ENCODE measurements around the gene HELQ.
"Not testable (repeated sequence)": the region's sequence is repeated elsewhere in the genome, so short reads cannot be mapped to it uniquely, and the experiment has no call there.

HELQ gene

DNA sequence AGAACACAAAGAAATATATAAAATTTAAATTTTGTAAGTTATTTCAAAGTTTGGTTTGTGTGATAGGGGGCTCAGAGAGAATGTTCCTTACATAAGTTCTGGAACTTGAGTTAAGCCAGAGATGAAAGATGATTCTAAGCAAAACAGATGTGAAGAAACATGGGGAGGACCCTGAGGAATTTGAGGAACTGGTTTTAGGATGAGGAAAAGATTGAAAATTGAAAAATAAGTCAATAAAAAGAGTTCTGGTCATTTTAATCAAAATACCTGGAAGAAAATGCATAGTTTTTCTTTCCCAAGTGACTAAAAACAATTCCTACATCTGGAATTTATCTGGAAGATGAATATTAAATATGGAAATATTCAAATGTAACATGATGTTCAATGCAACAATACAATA, 37.4 kb downstream of the HELQ start:
- no peak for DNase-seq

DNA sequence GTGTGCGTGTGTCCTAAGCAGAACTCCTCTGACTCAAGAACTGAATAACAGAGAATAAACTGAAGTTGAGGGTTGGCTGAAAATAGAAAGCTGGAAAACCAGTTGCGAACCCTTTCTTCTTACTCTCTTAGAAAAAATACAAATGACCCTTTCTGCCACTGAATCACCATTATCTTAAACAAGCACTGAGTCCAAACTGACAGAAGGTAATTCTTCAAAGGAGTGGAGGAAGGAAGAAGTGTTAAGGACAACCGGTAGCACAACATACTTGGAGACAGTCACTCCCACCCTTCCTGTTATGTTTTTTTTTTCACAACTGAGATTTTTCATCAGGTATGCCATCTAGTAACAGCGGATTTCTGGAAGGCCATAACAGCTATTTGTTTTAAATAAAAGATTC, 38.1 kb downstream of the HELQ start:
- no peak for DNase-seq

DNA sequence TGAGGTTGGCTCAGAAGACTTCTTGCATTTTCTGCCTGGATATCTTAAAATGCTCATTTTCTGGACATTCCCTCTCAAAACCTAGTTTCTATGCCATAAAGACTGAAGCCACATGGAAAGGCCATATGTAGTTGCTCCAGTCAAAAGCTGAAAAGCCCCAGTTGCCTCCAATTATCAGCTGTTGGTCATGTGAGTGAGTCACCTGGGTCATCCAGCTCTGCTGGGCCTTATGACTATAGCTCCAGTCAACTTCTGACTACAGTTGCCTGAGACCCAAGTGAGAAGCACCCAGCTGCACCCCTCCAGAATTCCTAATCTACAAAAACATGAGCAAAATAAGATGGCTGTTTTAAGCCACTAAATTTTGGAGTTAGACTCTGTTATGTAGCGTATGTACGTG, 41.9 kb downstream of the HELQ start:
- no peak for DNase-seq

DNA sequence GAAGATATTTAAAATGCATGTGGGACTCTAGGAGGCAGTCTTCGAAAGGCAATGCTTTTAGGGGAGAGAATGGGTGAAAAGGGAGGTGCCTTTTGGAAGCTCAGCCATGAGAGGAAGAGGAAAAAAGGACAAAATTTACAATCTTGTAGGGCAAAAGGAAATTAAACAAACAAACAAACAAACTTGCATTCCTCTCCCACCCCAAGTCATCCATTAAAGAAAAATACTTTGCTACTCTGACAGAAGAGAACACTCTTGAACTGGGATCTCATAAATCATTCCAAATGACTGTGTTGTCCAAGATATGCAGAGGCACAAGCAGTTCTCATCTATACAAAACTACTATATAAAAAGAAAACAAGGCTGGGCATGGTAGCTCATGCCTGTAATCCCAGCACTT, 46.7 kb downstream of the HELQ start:
- DNase-seq = no peak

DNA sequence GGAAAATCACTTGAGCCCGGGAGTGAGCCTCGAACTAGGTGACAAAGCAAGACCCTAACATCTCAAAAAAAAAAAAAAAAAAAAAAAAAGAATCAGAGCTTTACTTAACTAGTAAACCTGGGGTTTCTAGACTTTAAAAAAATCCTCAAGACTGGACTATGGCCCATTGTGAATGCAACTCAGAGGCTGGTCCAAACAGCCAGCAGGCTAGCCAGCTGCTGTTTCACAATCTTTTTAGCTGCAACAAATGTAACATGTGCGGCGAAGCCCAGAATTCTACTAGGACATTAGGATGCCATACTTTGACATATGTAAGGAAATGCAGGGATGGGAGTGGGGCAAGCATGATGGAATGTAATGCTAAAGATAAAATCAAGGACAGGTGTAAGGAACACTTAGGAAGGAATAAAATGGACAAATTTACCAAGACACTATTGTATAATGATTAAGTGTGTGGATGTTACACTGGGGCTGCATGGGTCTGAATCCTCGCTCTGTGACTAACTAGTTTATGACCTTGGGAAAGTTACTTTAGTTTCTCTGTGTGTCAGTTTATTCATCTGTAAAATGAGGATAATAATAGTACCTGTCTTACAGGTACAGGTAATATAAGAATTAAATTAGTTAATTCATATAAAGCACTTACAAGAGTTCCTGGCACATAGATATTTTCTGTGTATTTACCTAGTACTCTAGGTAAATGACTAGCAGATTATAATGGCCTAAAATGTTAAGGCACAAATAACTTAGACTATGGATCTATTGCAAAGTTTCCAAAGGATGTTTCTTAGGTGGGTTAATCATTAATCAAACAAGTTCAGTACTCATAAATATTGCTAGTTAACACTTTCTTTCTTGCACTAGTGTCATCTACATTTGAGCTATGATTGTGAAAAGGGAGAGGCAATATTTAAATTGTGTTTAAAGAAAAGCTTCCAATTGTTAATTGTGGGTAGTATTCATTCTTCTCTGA, 49.5 kb downstream of the HELQ start:
- DNase-seq = no peak

DNA sequence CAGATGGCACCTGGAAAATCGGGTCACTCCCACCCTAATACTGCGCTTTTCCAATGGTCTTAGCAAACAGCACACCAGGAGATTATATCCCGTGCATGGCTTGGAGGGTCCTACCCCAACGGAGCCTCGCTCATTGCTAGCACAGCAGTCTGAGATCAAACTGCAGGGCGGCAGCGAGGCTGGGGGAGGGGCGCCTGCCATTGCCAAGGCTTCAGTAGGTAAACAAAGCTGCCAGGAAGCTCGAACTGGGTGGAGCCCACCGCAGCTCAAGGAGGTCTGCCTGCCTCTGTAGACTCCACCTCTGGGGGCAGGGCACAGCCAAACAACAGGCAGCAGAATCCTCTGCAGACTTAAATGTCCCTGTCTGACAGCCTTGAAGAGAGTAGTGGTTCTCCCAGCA, 57.5 kb downstream of the HELQ start:
- DNase-seq = not testable (repeated sequence)

DNA sequence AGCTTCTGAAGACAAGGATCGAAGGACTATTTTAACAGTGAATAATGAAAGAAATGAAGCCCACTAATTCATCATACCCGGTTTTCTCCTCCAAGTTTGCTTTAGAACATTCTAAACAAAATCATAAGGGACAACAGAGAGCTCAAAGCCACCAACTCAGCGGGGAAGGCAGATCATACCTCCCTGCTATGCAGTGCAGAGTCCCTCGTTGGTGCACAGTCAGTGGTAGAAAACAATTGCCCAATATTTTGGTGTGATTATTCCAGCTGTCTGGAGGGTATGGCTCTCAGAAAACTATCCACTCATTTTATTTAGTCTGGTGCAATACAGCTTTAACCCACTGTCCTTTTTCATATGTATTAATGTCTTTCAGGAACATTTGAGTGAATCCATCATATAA, 61.7 kb downstream of the HELQ start:
- DNase-seq = no peak

DNA sequence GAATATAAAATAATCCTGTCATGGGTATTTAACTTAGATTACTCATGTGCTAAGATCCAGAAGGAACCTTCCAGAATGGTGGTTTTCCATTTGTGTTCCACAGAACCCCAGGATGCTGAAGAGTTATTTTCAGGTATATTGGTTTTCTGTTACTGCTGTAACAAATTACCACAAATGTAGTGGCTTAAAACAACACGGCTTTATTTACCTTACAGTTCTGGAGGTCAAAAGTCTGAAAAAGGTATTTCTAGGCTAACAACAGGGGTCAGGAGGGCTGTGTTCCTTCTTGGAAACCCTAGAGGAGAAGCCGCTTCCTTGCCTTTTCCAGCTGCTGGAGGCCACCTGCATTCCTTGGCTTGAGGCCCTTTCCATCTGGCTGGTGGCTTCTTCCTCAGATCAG, 63.1 kb downstream of the HELQ start:
- DNase-seq = no peak

DNA sequence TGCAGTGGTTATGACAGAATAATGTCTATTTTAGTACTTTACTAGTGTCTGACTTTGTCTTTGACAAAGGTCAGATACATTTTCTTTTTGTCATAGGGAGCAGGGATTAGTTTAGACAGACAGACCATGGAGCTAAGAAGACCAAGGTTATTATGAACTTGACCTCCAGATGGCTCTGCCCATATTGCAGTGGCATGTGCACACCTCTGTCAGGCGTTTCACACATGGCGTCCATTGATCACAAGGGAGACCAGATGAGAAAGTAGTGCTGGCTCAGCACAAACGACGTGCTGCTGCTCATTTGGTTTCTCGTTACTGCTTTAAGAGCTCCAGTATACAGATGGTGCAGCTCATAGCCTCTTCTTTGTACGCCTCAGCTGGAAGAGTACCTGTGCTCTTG, 64.7 kb downstream of the HELQ start:
- DNase-seq = no peak

DNA sequence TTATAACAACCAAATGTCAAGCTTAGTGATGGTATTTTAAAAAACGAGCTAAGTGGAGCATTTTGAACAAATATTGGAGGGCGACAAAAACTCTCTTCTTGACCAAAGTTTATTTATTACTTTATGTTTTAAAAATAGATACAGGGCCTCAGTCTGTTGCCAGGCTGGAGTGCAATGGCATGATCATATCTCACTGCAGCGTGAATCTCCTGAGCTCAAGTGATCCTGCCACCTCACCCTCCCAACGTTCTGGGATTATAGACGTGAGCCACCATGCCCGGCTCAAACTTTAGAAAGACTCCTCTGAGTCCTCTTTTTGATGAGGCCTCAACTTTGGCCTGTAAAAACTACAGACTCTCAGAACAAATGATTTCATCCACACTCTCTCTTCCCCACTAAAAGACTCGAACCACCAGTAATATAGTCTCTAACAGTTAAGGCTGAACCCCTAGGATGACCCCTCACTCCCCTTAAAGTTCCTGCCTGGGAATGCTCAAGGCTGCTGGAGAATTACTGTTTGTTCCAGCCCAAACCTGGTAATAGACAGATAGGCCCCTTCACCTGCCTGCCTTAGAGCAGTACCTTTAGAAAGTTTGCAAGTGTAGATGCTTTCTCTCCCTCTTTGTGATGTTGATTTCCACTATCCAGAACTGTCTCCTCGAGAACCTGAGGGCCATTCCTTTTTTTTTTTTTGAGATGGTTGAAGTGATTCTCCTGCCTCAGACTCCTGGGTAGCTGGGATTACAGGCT, 65.7 kb downstream of the HELQ start:
- DNase-seq = no peak

DNA sequence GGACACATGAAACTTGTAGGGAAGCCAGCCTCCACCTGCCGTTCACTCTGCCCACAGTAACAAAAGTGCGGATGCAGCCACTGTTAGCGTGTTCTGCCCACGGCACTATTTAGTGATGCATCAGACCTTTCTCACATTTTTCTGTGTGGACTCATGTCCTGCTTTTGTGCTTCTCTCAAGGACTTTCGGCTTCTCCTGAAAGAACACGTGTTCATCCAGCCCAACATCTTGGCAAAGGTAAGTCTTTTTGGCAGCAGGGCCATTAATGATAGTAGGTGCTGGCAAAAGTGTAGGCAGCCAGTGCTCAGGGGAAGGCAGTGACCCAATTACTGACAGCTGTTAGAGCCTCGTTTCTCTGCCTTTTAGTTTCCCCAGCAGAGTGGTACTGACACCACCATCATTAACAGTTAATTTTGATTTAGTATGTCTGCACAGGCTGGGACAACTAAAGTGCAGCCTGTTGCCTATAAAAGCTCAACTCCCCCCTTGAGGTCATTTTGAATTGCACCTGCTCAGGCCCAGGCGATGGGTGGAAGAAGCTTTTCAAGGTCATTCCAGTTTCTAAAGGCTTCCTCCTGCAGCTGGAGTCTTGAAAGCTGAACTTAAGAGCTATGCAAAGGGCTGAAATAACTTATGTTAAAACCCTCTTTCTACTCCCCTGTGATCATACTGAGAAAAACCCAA, 66.4 kb downstream of the HELQ start:
- DNase-seq = no peak

DNA sequence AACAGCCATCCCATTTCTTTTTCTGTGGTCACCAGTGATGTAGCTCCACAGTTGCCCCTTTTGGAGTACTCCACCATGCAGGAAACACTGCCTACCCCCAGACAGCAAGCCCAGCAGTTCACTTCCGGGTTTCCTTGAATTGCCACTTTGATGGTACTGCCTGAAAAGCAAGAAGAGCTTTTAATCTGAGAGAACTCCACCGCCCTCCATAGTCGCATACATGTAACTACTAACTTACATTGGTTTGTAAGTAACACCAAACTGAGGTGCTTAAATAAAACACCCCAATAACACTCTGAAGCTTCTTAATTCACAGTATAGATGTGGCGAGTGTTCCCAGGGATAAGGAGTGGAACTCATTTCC, 67.3 kb downstream of the HELQ start:
- no peak for DNase-seq

DNA sequence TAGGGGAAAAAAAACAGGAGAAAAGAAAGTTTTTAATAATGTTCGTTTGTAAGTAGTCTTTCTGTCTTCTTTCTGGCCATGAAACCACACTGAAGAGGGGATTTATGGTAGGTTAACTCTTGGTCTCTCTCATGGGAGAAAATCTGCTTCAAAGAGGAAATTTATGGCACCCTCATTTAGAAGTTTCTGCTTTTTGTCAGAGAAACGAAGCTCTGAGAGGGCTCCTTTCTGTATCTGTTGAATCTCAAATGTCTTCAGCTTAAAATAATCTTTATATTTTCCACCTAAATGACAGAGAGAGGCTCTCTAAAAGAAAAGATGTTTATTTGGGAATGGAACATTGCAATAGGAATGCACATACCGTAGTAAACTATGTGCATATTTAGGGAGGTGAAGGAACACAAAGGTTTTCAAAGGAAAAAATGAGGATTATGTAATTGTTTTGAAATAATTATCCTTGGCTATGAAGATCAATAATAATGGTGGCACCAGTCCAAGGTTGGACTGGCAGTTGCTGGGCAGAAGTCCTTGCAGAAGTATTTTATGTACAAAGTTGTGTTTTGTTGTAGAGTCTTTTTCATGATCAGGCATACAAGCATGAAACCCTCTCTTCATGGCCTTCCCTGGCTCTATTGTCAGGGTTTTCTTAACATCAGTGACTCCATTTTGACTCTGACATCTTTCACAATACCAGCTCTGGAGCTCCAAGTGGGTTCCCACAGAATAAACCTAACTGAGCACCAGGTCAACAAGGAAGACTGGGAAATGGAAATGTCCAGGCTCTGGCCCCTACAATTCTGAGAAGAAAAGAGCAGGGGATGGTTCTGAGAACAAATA, 67.9 kb downstream of the HELQ start:
- no peak for DNase-seq

DNA sequence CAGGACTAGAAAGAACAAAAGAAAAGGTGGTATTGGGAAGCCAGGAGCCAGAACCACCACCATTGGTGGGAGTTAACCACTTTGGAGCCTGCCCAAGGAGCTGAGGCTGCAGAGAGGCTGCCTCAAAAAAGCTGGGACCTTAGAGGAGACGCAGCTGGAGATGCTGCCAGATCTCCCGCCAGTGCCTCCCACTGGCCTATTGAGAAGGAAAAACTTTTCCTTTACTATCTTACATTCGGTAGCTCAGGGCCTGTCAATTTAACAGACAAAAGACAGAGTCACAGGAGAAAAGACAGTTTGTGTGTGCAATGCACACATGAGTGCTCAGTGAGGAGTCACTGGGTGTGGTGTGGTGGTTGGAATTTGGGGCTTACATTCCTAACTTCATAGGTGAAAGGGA, 68.6 kb downstream of the HELQ start:
- DNase-seq = no peak

DNA sequence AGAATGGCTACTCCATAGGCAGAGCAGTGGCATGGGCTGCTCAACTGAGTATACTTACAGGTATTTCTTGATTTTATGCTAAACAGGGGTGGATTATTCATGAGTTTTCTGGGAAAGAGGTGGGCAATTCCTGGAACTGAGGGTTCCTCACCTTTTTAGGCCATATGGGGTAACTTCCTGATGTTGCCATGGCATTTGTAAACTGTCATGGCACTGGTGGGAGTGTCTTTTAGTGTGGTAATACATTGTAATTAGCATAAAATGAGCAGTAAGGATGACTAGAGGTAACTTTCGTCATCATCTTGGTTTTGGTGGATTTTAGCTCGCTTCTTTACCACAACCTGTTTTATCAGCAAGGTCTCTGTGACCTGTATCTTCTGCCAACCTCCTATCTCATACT, 72.8 kb downstream of the HELQ start:
- no peak for DNase-seq

DNA sequence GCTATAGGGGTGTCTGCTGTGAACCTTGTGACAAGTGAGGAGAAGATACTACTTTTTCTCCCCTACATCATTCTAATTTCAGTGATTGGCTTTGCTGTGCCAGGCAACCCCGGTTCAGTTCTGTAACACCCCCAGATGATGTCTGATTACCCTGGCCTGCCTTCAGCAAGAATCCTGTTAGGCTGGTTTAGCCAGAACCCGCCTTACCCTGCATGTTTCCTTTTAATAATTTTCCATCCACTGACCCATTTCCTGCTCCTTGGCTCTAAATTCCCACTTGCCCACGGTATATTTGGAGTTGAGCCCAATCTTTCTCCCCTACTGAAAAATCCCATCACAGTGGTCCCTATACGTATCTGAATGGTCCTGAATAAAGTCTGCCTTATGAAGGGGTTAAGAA, 74.5 kb downstream of the HELQ start:
- no peak for DNase-seq

DNA sequence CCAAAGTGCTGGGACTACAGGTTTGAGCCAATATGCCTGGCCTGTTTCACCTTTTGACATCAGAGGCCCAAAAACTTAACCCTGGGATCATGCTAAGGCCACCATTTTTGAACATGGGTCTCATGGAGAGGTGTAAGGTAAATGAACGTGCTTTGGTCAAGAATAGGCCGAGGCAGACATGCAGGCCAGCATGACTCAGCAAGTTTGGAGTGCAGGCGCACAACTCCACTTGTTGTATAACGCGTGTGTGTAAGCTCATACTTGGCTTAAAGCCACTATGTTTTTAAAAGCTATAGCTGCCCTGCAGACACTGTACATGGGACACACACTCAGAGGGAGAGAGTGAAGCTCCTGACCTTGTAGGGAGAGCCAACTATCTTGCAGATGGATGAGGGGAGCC, 77.2 kb downstream of the HELQ start:
- DNase-seq = no peak

DNA sequence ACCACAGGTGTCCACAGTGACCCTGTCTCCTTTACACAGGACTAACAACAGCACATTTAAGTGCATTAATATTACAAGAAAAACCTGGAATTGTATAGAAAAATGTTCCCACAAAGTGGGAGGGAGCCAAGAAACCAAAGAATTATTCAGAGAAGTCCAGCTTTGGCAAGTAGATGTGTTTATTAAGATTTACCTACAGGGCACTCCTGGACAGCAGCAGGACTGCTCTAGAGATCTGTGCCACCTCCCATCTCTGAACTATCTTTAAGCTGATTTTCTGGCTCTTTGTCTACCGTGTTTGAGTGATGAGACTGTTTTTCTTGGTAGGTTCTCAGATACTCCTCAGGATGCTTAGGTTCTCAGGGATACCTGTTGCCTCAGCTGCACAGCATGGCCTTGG, 82.7 kb downstream of the HELQ start:
- no peak for DNase-seq

DNA sequence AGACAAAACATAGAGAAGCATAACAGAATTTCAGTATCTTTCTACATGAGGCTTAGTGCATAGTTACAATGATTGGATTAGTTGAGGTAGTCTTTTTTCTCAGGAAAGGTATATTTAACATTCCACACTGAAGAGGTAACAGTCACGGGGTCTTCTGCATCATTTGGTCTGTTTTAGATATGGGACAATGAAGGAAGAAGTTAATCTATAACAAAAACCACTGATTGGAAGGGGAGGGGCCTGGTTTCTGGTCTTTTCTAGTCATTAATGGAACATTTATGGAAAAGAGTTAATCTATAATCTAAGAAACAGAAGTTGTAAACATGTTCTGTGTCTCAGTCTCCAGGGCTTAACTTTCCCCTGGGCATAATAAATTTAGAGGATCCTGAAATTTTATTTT, 83.7 kb downstream of the HELQ start:
- DNase-seq = no peak

DNA sequence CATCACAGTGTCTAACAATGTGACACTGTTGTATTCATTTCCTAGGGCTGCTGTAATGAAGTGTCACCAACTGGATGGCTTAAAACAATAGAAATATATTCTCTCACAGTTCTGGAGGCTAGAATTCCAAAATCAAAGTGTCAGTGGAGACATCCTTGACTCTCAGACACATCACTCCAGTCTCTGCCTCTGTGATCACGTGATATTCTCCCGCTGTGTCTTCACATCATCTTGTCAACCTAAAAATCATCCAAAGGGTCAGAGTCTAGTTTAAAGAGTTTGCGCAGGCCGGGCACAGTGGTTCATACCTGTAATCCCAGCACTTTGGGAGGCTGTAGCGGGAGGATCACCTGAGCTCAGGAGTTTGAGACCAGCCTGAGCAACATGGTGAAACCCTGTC, 84.4 kb downstream of the HELQ start:
- DNase-seq = no peak

DNA sequence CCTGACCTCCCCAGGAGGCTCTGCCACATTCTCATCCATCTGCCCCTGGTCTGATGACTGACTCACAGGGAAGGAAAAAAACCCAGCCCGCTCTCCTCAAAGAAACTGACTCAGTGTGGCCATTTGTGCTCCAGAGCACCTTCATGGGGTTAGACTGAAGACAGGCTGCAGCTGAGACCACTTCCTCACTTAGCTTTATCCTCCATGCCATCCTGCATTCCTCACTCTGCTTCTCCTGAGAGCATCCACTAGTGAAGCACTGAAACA, 85.0 kb downstream of the HELQ start:
- no peak for DNase-seq

DNA sequence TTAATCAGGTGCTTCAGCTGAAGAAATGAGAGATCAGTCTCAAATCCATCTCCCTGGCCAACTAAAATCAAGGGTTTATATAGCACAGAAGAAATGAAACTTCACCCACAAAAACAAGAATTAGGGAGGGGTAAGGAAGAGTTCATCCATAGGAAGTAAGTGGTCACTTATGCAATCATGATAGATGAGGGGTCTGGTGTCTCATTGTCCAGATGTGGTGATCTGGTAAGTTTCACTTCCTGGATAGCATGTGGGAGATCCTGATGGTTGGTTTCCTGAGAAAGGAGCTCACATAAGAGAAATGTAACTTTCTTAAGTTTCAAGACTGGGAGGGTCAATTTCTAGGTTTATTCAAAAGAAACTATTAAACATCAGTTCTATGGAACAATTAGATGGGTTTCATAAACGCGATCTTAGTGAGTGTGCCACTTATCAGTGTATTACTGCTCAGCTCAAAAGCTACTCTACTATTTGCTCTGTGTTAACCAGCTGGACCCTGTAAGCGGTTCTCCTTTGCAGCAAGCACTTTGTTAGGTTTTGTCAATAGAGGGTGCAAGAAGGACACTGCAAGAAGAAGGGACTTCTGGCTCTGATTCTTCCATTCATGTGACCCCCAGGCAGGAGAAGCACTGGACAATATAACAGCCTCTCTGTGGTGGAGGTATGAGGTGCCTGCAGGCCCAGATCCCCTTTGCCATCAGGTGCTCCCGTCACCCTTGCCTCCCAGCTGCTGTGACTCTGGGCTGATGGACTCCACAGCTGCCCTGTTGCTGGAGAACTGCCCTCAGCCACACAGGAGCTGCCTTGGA, 85.6 kb downstream of the HELQ start:
- DNase-seq = no peak
